ENCODE measurements around the gene EXOC7.

DNA sequence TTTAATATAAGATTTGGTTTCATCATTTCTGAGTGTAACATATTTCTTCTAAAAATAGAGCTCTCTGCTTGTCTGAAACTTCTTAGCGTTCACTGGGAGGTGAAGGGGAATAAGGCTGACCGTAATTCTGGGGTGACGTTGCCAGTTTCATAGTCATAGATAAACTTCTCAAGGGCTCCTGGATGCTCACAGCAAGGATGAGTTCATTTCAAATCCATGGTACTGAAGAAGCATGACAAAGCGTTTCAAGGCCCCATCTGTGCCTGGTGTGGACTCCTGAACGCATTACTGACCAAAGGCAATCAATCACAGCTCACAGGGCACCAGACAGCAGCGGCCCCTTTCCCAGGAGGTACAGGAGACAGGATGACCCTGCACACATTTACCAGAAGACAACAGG is 64.5 kb downstream of the EXOC7 start:
- TF ChIP-seq POLR2A (IDR thresholded peaks at IDR 0.05) (no peak), POLR2AphosphoS5 (IDR thresholded peaks at IDR 0.05) (no peak)
- TF ChIP-seq, protein P1, sequence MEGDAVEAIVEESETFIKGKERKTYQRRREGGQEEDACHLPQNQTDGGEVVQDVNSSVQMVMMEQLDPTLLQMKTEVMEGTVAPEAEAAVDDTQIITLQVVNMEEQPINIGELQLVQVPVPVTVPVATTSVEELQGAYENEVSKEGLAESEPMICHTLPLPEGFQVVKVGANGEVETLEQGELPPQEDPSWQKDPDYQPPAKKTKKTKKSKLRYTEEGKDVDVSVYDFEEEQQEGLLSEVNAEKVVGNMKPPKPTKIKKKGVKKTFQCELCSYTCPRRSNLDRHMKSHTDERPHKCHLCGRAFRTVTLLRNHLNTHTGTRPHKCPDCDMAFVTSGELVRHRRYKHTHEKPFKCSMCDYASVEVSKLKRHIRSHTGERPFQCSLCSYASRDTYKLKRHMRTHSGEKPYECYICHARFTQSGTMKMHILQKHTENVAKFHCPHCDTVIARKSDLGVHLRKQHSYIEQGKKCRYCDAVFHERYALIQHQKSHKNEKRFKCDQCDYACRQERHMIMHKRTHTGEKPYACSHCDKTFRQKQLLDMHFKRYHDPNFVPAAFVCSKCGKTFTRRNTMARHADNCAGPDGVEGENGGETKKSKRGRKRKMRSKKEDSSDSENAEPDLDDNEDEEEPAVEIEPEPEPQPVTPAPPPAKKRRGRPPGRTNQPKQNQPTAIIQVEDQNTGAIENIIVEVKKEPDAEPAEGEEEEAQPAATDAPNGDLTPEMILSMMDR (IDR thresholded peaks at IDR 0.05): no peak
